ENCODE measurements around the gene OPN4.

The OPN4 gene

GRCh38 chr10:86658751-86659150 lies 4.4 kb downstream of the OPN4 start:
- TF ChIP-seq CTCF (IDR thresholded peaks at IDR 0.05; ENCODE audit: extremely low read depth, missing control alignments) = no peak
- no peak for DNase-seq (ENCODE audit: low spot score)

GRCh38 chr10:86659161-86659691 lies 4.9 kb downstream of the OPN4 start:
- DNase-seq (ENCODE audit: low spot score) = no peak
- no peak for TF ChIP-seq CTCF (IDR thresholded peaks at IDR 0.05; ENCODE audit: extremely low read depth, missing control alignments)

GRCh38 chr10:86659721-86660453 lies 5.5 kb downstream of the OPN4 start:
- no peak for TF ChIP-seq CTCF (IDR thresholded peaks at IDR 0.05; ENCODE audit: extremely low read depth, missing control alignments)
- no peak for DNase-seq (ENCODE audit: low spot score)

- no peak for TF ChIP-seq CTCF (IDR thresholded peaks at IDR 0.05; ENCODE audit: extremely low read depth, missing control alignments)
- DNase-seq (ENCODE audit: low spot score) = no peak
These were observed 7.0 kb downstream of the OPN4 start for GRCh38 chr10:86661161-86662025.

- TF ChIP-seq CTCF (IDR thresholded peaks at IDR 0.05; ENCODE audit: extremely low read depth, missing control alignments) = no peak
- DNase-seq (ENCODE audit: low spot score) = no peak
These were observed 8.1 kb downstream of the OPN4 start for GRCh38 chr10:86662186-86663045.

- no peak for DNase-seq (ENCODE audit: low spot score)
- TF ChIP-seq CTCF (IDR thresholded peaks at IDR 0.05; ENCODE audit: extremely low read depth, missing control alignments) = no peak
These were observed 8.6 kb downstream of the OPN4 start for GRCh38 chr10:86663046-86663345.

Measured in GM20000 (cell line).